Measurements from ENCODE around the gene C10orf90.

The C10orf90 gene

GRCh38 chr10:126549344-126549743 is 121.1 kb downstream of the C10orf90 start:
- no peak for DNase-seq (ENCODE audit: extremely low read depth, low read depth)
- no peak overlapping the region for H3K4me3 ChIP-seq (replicated peaks; ENCODE audit: low read depth, low read length)
- no peak for TF ChIP-seq CTCF (IDR thresholded peaks at IDR 0.05; ENCODE audit: low read depth, low read length, missing control alignments)

- no peak for TF ChIP-seq CTCF (IDR thresholded peaks at IDR 0.05; ENCODE audit: low read depth, low read length, missing control alignments)
- no peak overlapping the region for H3K4me3 ChIP-seq (replicated peaks; ENCODE audit: low read depth, low read length)
- DNase-seq (ENCODE audit: extremely low read depth, low read depth): no peak
Observed at GRCh38 chr10:126544565-126544964, 125.9 kb downstream of the C10orf90 start.

DNA sequence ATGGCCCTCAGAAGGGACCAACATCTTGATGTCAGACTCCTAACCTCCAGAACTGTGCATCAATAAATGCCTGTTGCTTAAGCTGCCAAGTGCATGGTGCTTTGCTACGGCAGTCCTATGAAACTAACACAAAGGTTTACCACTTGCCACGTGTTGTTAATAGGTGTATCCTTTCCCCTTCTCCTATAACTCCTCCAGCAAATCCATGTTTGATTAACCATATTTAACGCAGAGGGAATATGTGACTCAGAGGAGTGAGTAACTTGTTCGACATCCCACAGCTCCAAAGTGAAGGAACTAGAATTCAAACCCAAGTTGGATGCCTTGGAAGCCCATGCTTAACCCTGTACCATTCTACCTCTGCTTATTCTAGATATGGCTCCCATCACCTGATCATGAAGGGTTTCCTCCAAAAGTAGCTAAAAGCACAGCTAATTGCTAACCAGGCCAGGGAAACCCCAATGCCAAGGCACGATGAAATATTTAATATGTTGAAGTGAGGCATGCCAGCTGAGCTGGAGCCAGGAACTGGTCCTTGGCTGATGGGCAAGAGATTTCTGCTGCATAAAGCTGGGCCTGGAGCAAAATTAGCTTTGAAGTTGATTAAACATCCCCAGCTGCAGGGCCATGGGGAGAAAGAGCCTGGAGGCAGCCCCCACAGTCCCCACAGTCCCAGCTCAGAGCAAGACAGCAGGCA is 131.9 kb downstream of the C10orf90 start:
- TF ChIP-seq CTCF (IDR thresholded peaks at IDR 0.05; ENCODE audit: low read depth, low read length, missing control alignments): no peak
- H3K4me3 ChIP-seq (replicated peaks; ENCODE audit: low read depth, low read length): no peak overlapping the region
- DNase-seq (ENCODE audit: extremely low read depth, low read depth): no peak

DNA sequence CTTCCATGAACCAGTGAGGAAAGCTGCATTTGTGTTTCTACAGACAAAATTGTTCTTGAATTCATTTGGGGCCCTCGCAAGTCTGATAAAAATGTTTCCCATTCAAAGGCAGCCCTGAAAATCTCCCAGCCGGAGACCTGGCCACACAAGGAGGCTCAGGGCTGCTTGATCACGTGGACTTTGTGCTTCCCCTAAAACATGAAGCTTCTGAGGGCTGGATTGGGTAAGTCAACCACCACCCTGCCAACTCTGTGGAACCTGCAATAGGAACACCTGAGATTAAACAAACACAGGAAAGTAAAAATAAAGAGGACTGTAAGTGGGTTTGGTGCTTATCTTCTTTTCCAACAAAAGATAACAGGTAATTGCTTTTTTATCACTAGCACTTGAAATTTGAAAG is 133.8 kb downstream of the C10orf90 start:
- DNase-seq (ENCODE audit: extremely low read depth, low read depth): no peak
- no peak for TF ChIP-seq CTCF (IDR thresholded peaks at IDR 0.05; ENCODE audit: low read depth, low read length, missing control alignments)

GRCh38 chr10:126536148-126536547 is 134.3 kb downstream of the C10orf90 start:
- no peak overlapping the region for H3K4me3 ChIP-seq (replicated peaks; ENCODE audit: low read depth, low read length)
- no peak for DNase-seq (ENCODE audit: extremely low read depth, low read depth)
- TF ChIP-seq CTCF (IDR thresholded peaks at IDR 0.05; ENCODE audit: low read depth, low read length, missing control alignments): no peak

More for the DNA sequence above, 133.8 kb downstream of the C10orf90 start:
- H3K4me3 ChIP-seq (replicated peaks; ENCODE audit: low read depth, low read length): no peak overlapping the region

DNA sequence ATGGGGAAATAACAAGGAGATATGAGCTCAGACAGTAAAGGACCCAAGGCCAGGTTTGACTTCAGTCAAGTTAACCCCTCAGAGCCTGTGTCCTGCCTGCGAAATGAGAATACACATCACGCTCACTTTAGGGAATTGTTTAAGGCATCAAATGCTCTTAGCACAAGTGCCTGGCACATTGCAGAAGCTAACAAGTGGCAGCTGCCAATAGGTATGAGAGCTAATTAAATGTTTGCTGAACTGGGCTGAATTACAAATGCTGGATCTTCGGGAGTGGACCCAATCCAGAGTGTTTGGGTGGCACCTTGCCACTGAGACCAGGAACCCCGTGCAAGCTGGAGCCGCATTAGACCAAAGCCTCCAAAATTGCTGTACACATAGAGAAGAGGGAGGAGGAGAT is 136.8 kb downstream of the C10orf90 start:
- DNase-seq (ENCODE audit: extremely low read depth, low read depth): no peak
- TF ChIP-seq CTCF (IDR thresholded peaks at IDR 0.05; ENCODE audit: low read depth, low read length, missing control alignments): no peak

More for the DNA sequence above, 136.8 kb downstream of the C10orf90 start:
- H3K4me3 ChIP-seq (replicated peaks; ENCODE audit: low read depth, low read length): no peak overlapping the region
